GM12865 (cell line): Measurements from ENCODE around the gene SRSF6.
"Not testable (repeated sequence)": the region's sequence is repeated elsewhere in the genome, so short reads cannot be mapped to it uniquely, and the experiment has no call there.

ENCODE experiments used
- DNase-seq: peaks from one replicate; pipeline ENCODE4 v3.0.0; 2010; ENCODE audit warnings: low read depth
- H3K4me3 ChIP-seq: 2 replicates; pipeline ENCODE4 v1.5.1; 2011; ENCODE audit warnings: mild to moderate bottlenecking, low read depth, low read length, control low read depth
- TF ChIP-seq, protein P1 (sequence below): IDR thresholded peaks from 2 replicates; pipeline ENCODE4 v1.5.1; 2011; ENCODE audit warnings: low read length, control low read depth, low read depth, inconsistent platforms; ENCODE audit not compliant: insufficient read depth; ENCODE audit errors: missing control alignments

Gene SRSF6

DNA sequence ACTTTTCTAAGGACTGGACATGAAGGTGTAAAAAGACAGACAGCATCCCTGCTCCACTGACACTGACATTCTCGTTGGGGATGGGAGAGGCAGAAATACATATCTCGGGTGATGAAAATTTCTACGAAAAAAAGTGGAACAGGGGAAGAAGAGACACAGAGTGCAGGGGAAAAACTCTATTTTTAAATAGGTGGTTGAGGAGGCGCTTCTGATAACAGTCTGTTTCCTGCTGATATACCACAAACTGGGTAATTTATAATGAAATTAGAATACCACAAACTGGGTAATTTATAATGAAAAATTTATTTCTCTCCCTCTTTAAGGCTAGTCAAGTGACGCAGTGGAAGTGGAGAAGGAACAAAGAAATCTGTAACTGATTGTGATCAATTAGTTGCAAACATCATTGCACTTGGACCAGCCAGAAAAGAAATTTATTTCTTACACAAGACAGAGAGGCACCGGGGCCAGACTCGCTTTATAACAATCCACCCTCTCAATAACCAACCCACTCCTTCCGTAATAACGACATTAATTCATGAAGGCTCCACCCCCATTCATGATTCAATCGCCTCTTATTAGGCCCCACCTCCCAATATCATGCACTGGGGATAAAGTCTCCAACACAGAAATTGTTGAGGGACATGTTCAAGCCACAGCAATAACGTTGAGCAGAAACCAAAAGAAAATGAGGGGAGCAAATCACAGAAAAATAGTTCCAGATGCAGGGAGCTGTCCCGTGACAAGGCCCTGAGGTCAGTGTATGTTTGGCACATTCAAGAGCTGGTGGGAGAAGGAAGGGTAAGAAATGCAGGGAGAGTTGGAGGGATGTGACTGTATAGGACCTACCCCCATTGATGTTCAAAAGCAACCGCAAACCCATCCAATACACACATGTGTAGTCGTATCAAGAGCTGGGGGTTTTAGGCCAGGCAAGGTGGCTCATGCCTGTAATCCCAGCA lies 6.6 kb upstream of the SRSF6 start:
- DNase-seq: no peak
- no peak overlapping the region for H3K4me3 ChIP-seq
- TF ChIP-seq, protein P1, sequence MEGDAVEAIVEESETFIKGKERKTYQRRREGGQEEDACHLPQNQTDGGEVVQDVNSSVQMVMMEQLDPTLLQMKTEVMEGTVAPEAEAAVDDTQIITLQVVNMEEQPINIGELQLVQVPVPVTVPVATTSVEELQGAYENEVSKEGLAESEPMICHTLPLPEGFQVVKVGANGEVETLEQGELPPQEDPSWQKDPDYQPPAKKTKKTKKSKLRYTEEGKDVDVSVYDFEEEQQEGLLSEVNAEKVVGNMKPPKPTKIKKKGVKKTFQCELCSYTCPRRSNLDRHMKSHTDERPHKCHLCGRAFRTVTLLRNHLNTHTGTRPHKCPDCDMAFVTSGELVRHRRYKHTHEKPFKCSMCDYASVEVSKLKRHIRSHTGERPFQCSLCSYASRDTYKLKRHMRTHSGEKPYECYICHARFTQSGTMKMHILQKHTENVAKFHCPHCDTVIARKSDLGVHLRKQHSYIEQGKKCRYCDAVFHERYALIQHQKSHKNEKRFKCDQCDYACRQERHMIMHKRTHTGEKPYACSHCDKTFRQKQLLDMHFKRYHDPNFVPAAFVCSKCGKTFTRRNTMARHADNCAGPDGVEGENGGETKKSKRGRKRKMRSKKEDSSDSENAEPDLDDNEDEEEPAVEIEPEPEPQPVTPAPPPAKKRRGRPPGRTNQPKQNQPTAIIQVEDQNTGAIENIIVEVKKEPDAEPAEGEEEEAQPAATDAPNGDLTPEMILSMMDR: no peak

DNA sequence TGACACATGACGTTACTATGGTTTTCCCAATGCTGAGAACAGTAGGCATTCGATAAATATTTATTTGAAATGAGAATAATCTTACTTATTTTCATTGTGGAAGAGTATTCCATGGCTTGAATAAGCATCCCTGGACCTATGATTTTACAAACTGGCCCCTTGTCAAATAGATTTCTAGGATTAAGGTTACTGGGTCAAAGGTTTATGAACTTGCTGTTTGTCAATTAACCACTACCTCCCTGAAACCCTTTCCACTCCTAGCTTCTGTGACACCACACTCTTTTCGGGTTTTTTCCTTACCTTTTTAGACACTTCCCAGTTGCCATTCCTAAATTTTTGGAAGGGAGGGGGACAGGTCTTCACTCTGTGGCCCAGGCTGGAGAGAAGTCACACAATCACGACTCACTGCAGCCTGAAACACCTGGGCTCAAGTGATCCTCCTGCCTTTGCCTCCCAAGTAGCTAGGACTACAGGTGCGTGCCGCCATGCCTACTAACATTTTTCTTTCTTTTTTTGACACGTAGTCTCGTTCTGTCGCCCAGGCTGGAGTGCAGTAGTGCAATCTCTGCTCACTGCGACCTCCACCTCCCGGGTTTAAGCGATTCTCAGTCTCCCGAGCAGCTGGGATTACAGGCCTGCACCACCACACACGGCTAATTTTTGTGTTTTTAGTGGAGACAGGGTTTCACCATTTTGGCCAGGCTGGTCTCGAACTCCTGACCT lies 5.1 kb upstream of the SRSF6 start:
- TF ChIP-seq, protein P1: no peak
- H3K4me3 ChIP-seq: no peak overlapping the region
- no peak for DNase-seq

DNA sequence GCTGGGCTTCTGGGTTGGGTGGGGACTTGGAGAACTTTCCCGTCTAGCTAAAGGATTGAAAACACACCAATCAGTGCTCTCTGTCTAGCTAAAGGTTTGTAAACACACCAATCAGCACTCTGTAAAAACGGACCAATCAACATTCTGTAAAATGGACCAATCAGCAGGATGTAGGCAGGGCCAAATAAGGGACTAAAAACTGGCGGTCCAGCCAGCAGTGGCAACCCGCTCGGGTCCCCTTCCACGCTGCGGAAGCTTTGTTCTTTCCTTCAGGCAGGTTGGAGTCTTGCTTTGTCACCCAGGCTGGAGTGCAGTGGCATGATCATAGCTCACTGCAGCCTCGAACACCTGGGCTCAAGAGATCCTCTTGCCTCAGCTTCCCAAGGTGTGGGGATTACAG lies 1.4 kb upstream of the SRSF6 start:
- not testable (repeated sequence) for DNase-seq, H3K4me3 ChIP-seq

DNA sequence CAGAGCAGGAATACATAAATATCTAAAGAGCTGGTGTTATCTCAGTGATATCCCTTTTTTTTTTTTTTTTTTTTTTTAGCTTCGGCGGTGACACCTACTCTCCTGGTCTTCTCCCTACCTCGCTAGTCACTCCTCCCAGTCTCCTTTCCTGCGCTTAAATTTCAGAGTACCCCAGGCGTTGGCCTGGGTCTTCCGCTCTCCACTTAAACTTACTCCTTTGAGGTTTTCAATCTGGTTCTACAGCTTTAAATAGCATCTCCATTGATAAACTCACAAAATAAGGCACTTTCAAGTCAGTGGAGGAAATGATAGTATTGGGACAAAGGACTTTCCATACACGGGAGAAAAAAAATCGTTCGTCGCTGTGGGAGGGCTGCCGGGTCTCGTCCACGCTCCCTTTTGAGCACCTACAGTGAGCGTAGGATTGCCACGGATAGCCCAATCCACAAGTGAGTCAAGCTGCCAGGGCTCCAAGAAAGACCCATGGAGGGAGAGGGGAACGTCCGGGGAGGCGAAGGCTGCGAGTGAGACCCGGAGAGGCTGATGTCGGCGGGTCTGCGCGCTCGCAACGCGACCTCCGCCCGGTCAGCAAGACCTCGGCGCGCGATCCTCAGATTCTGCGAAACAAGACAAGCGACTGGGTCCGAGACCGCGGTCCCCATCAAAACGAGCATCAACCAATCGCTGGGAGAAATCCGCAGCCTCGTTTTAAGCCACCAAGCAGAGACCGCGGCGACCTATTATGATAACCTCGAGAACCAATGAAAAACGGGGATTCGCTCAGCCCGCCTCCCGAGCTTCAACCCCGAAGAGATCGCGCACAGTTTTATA lies 672 bp upstream of the SRSF6 start:
- H3K4me3 ChIP-seq: peak overlapping the region; percentile 86
- peak; percentile 95 for DNase-seq
- TF ChIP-seq, protein P1: no peak

DNA sequence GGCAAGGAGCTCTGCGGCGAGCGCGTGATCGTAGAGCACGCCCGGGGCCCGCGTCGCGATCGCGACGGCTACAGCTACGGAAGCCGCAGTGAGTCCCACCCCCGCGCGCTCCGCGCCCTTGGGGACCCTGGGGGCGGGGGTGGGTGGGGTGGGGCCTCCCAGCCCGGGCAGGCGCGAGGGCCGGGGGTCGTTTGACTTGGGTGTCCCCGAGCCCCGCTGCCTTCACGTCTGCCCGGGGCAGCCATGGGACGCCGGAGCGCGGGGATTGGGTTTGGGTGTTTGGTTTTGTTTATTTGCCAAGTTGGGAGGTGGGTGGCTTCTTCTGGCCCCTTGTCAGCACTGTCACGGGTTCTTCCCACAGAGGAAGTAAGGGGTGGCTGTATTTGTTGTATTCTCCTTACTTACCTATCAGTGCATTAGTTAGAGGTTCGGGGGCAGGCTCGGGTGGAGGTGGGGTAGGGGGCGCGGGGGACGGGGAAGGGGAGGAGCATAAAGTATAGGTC lies 777 bp downstream of the SRSF6 start:
- no peak for DNase-seq
- TF ChIP-seq, protein P1: no peak
- peak overlapping the region; percentile 86 for H3K4me3 ChIP-seq

DNA sequence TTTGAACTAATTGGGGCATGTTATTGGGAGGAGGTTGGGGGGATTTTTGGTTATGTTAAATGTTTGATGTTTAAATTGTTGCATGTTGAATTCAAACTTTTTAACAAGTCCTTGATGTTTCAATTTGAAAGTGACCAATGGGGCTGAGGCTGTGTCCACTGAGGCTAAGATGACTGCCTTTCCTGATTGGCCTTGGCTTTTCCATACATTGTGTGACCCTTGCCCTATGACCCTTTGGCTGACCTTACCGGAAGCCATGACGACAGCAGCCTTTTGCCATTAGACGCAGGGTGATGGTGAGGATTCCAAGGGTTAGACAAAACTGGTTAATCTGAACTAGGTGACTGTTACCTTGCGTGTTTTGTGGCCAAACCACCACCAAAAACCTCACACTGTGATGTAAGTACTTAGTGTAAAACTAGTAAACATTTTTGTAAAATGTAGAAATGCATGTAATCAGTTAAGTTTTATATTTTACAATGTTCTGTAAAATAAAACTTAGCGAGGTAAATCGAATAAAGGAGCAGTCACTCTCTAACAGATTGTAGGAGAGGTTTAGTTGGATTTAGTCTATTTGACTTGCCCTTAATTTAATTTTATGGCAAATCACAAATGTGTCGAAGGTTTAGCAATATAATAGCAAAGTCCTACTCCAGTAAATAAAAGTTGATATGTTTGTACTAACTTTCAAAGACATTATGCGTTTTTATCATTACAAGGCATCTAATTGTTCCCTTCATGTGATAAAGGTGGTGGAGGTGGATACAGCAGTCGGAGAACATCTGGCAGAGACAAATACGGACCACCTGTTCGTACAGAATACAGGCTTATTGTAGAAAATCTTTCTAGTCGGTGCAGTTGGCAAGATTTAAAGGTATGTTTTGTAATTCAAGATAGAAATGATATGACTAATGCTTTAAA lies 1.6 kb downstream of the SRSF6 start:
- peak overlapping the region; percentile 86 for H3K4me3 ChIP-seq
- no peak for DNase-seq
- TF ChIP-seq, protein P1: no peak
